ENCODE measurements around the gene CBX5.

DNA sequence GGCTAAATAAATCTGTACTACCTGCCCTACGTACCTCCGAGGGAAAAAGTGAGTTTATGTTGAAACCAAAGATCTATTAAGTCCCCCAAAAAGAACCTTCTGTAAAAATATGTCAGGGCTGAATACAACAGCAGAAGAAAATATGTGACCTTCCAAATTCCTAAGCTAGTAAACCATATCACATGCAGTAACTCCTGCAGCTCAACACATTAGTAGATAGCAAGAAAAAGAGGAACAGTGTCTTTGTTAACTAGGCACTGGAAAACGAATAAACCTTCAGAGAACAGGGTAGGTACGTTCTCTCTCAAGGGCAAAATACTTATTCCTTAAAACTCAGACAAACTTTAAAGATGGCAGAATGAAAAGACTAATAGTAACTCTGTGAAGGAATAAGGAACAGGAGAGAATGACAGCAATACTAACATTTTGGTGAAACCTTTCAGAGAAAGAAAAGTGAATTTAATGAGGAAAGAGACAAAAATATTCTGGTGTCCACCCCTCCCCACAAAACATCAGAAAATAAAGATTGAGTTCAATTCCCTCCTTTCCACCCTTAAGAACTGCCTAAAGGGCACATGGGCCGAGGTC is 18.0 kb downstream of the CBX5 start:
- TF ChIP-seq SIN3A (IDR thresholded peaks at IDR 0.05; ENCODE audit: borderline replicate concordance, insufficient read depth, low read length) (no peak), POLR2AphosphoS5 (IDR thresholded peaks at IDR 0.05; ENCODE audit: low read depth, low read length) (no peak), TAF1 (IDR thresholded peaks at IDR 0.05; ENCODE audit: borderline replicate concordance, insufficient read depth, low read length) (no peak), FOXP2 (optimal IDR thresholded peaks at IDR 0.05; ENCODE audit: borderline replicate concordance, extremely low read depth, extremely low read length, insufficient read depth) (no peak)
- TF ChIP-seq, protein P1, sequence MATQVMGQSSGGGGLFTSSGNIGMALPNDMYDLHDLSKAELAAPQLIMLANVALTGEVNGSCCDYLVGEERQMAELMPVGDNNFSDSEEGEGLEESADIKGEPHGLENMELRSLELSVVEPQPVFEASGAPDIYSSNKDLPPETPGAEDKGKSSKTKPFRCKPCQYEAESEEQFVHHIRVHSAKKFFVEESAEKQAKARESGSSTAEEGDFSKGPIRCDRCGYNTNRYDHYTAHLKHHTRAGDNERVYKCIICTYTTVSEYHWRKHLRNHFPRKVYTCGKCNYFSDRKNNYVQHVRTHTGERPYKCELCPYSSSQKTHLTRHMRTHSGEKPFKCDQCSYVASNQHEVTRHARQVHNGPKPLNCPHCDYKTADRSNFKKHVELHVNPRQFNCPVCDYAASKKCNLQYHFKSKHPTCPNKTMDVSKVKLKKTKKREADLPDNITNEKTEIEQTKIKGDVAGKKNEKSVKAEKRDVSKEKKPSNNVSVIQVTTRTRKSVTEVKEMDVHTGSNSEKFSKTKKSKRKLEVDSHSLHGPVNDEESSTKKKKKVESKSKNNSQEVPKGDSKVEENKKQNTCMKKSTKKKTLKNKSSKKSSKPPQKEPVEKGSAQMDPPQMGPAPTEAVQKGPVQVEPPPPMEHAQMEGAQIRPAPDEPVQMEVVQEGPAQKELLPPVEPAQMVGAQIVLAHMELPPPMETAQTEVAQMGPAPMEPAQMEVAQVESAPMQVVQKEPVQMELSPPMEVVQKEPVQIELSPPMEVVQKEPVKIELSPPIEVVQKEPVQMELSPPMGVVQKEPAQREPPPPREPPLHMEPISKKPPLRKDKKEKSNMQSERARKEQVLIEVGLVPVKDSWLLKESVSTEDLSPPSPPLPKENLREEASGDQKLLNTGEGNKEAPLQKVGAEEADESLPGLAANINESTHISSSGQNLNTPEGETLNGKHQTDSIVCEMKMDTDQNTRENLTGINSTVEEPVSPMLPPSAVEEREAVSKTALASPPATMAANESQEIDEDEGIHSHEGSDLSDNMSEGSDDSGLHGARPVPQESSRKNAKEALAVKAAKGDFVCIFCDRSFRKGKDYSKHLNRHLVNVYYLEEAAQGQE (IDR thresholded peaks at IDR 0.05; ENCODE audit: insufficient read depth in 1 of 2, low read depth in 2 of 2, low read length in 2 of 2) = no peak
